ELR (cell line): ENCODE results near the gene PAPSS2.
"Not testable (repeated sequence)": the region's sequence is repeated elsewhere in the genome, so short reads cannot be mapped to it uniquely, and the experiment has no call there.

Experiments
- DNase-seq: peaks from one replicate; pipeline ENCODE4 v3.0.0-alpha.2; 2015; ENCODE audit warnings: low read depth

The PAPSS2 gene

GRCh38 chr10:87642988-87643387 lies 16.7 kb upstream of the PAPSS2 start:
- no peak for DNase-seq

GRCh38 chr10:87643920-87644319 lies 15.8 kb upstream of the PAPSS2 start:
- no peak for DNase-seq

DNA sequence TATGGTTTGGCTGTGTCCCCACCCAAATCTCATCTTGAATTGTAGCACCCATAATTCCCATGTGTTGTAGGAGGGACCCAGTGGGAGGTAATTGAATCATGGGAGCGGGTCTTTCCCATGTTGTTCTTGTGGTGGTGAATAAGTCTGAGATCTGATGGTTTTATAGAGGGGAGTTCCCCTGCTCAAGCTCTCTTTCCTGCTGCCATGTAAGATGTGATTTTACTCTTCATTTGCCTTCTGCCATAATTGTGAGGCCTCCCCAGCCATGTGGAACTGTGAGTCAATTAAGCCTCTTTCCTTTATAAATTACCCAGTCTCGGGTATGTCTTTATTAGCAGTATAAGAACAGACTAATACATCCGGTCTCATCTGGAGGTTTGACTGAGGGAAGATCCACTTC lies 15.2 kb upstream of the PAPSS2 start:
- not testable (repeated sequence) for DNase-seq

- no peak for DNase-seq
Observed at GRCh38 chr10:87646192-87646909, 13.3 kb upstream of the PAPSS2 start.

GRCh38 chr10:87646935-87647334 lies 12.7 kb upstream of the PAPSS2 start:
- DNase-seq: no peak

GRCh38 chr10:87650838-87651589 lies 8.7 kb upstream of the PAPSS2 start:
- DNase-seq: no peak

- DNase-seq: no peak
Observed at GRCh38 chr10:87651801-87652200, 7.9 kb upstream of the PAPSS2 start.

- DNase-seq: no peak
Observed at GRCh38 chr10:87652261-87652660, 7.4 kb upstream of the PAPSS2 start.

- DNase-seq: no peak
Observed at GRCh38 chr10:87654212-87654611, 5.5 kb upstream of the PAPSS2 start.

DNA sequence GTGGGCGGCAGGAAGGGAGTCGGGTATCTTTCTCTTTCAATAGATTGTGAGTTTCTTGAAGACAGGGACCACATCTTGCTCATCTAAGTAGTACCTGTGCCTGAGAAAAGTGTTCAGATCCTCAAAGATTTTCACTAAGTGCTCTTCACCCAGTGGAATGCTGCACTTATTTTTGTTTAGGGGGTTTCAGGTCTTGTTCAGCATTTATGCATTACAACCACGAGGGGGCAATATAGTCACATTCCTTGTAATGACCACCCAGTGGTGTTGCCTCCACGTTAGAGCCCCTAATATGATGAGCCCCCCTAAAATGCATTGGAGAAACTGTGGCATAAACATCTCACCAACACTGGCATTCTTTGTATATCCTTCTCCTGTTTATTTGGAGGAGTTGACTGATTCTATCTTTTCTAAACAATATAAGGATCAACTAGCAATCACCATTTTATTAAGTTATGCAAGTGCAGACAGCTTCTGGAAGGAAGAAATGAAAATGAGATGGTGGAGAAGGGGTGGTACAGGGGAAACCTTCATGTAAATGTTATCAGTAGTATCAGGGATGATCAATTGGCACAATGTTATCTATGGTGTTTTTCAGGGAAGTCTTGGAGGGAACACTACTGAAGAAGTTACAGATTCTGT lies 3.1 kb upstream of the PAPSS2 start:
- DNase-seq: peak; percentile 78

DNA sequence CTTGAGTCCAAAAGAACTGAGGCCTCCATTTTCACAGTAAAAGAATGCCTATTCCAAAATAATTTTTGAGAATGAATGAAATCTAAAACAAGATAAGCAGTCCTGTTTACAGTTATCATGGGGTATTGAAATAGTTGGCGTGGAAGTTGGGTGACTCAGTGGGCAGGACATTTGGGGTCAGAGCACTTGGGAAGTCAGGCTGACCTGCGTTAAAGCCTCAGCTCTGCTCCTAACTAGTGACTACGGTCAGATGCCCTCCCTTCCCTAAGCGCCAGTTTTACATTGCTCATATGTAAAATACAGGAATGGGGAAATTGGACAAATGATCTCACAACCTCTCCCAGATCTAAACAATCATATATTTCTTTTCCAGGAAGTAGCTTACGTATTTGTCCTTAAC lies 2.3 kb upstream of the PAPSS2 start:
- DNase-seq: peak; percentile 95

- DNase-seq: peak; percentile 30
Observed at GRCh38 chr10:87658321-87658795, 1.3 kb upstream of the PAPSS2 start.

GRCh38 chr10:87658858-87659555 lies 671 bp upstream of the PAPSS2 start:
- DNase-seq: peak; percentile 36

DNA sequence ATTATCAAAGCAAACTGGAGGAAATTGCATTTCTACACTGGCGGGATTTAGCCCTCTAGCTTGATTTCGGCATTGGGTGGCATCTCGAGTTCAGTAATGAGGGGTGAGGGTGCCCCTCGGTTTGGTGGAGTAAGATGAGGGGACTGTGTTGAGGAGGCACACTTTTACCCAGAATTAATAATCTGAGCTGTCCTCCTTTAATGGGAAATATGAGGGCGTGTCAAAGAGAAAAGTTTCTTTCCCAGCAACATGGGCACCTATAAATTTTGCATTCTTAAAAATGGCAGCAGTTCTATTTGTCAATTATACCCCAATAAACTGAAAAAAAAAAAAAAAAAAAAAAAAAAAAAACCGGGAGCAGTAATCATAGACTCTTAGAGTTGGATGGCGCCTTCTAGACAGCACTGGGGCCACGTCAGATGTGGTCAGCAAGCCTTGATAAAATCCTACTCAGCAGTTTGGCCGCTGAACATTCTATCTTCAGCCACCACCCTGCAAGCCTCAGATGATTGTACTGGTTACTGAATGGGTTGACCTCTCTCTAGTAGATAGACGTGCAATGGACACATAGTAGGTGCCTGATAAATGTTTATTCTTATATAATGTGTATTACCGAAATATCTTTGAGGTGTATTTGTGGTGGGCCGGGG lies 931 bp downstream of the PAPSS2 start:
- peak; percentile 94 for DNase-seq

- DNase-seq: peak; percentile 70
Observed at GRCh38 chr10:87661861-87662785, 2.4 kb downstream of the PAPSS2 start.

DNA sequence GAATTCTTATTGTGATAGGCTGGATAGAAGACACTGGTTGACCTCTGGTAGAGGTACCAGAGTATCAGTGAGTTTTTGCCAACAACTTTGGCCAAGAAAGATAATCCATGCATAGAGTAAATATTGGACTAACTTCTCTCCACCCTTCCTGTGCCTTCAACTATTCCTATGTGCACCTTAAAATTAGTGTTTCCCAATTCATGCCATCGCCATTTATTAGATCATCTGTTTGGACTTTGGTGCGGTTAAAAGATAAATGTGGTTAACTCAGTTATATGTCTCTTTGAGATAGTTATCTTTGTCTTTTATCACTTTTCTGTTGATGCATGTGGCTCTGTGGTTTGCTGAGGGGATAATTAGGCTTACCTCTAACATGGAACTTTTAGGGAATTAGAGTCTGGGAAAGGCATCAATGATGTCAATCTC lies 4.6 kb downstream of the PAPSS2 start:
- no peak for DNase-seq

DNA sequence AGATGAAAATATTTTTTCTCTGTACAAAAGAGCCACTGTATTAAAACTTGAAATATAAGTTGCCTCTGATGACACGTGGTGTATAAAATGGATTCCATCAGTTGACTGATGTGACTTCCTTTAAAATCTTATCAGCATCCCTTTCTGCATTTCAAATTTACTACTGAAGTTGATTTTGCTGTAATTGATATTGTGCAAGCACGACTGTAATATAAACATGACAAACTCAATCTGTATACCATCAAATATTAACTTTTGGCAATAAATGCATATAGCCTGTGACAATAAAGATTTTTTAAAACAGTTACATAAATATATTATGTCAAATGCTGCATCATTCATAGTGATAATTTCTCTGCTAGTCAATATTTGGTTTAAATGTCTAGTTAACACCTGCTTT lies 7.8 kb downstream of the PAPSS2 start:
- DNase-seq: no peak

DNA sequence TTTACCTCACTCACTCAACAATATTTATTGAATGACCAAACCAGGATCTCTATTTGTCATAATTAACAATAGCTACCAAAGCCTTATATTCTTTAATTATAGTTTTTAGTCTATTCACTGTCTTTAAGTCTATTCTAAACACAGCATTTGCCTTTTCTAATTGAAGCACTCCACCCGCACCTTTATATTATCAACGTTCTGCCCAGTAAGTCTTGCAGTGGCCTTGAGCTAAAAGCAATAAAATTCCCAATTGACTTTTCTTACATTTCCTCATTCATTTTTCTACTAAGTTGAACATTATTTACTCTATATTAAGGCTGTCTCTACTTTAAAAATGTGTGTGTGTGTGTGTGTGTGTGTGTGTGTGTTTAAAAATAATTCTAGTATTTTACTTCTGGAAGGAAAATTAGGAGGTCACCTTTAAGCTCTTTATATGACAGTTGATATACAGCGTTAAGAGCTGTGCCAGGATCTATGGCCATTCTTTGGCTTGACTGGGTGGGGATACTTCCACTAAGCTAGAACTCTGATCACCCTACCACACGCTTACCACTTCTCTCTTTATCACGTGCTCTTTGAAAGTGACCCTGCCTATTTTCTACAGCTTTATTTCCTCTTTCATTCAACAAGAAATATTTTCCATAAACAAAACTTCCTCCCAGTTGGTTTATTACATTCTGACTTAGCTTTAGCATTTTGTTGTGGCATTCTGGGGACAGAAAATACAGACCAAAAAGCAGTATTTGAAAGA lies 8.8 kb downstream of the PAPSS2 start:
- DNase-seq: no peak

GRCh38 chr10:87669752-87670151 lies 10.1 kb downstream of the PAPSS2 start:
- no peak for DNase-seq

DNA sequence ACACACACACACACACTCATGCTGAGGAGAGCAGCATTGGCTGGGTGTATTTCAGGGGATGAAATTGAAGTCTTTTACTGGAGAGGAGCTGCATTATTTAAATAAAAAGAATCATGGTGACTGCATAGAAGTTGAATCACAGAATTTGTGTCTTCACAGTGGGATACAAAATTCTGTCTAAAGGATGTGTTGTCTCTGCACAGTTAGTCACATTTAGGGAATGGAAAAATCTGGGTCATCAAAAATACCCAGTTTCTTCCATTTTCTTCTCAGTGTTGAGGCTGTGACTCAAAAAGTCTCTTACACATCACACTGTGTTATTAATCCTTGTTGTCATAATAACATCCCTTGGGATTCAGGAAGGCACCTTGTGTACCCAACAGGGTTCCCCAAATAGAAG lies 10.9 kb downstream of the PAPSS2 start:
- DNase-seq: peak; percentile 49
